ENCODE results near the gene AGPAT4. TPM values are rescaled to one million over a fixed set of nuclear protein-coding genes. Genes with fewer than 3 reads are reported as not detected.
"Not testable (repeated sequence)": the region's sequence is repeated elsewhere in the genome, so short reads cannot be mapped to it uniquely, and the experiment has no call there.

Gene AGPAT4
- polyA plus RNA-seq, 3 donors = 6.4 to 15.8 (median 6.9) TPM

GRCh38 chr6:161226009-161226964 is 47.6 kb downstream of the AGPAT4 start:
- 45% methylated on average over 5 of the region's 8 CpGs for WGBS (ENCODE audit: insufficient coverage)
- H3K9me3 Mint-ChIP-seq = peaks cover 0 to 4% (median 2%) of the 10 kb centered on the region in 7 donors

GRCh38 chr6:161225681-161226008 is 48.2 kb downstream of the AGPAT4 start:
- Histone ChIP-seq H3K4me3 (replicated peaks in 1 of 3; ENCODE audit: low read depth in 2 of 3, low read length in 3 of 3) (no peak overlapping the region), H3K4me2 (replicated peaks; ENCODE audit: extremely low read depth, low read length, poor library complexity, severe bottlenecking) (no peak overlapping the region), H3K9me3 (replicated peaks in 1 of 2; ENCODE audit: control insufficient read depth in 1 of 2, insufficient read depth in 1 of 2, low read length in 2 of 2) (no peaks in the 10 kb centered on the region), H3K36me3 (replicated peaks in 1 of 2; ENCODE audit: control insufficient read depth in 1 of 2, insufficient read depth in 2 of 2, low read length in 2 of 2) (peaks cover 0 to 3% of the 10 kb centered on the region in 2 donors), H3K4me1 (ENCODE audit: control insufficient read depth in 1 of 2, insufficient read depth in 2 of 2, low read length in 2 of 2) (peaks cover 10 to 12% of the 10 kb centered on the region in 2 donors), H3K27me3 (ENCODE audit: control insufficient read depth in 2 of 2, insufficient read depth in 2 of 2, low read length in 2 of 2) (no peaks in the 10 kb centered on the region), H2AFZ (ENCODE audit: insufficient read depth, low read depth, low read length, poor library complexity, severe bottlenecking) (no peak overlapping the region), H4K20me1 (ENCODE audit: insufficient read depth, low read length) (peaks cover 6% of the 10 kb centered on the region), H3K27ac (ENCODE audit: low read depth in 1 of 2, low read length in 2 of 2) (no peak overlapping the region), H3K79me2 (ENCODE audit: insufficient read depth, low read length) (no peaks in the 10 kb centered on the region), H3K9ac (ENCODE audit: insufficient read depth, low read length, poor library complexity, severe bottlenecking) (no peak overlapping the region)
- peak overlapping the region in 2 of 7 donors; percentile 14 to 82 for H3K27ac Mint-ChIP-seq
- H3K9me3 Mint-ChIP-seq = peaks cover 0 to 4% (median 2%) of the 10 kb centered on the region in 7 donors
- no peak for DNase-seq
- peaks cover 29% of the 10 kb centered on the region for H3K4me1 Mint-ChIP-seq
- 42% methylated on average over 4 of the region's 8 CpGs for WGBS (ENCODE audit: insufficient coverage)
- TF ChIP-seq CTCF (IDR thresholded peaks at IDR 0.05) = no peak
- peaks cover 0 to 1% (median 0%) of the 10 kb centered on the region in 3 donors for H3K27me3 Mint-ChIP-seq (ENCODE audit: low read depth in 3 of 3)
- intact Hi-C loops (cut with micrococcal nuclease) = no loop called here
- H3K36me3 Mint-ChIP-seq = peaks cover 12 to 19% of the 10 kb centered on the region in 2 donors
- H3K4me3 Mint-ChIP-seq = no peak overlapping the region

More at GRCh38 chr6:161226009-161226964, 47.6 kb downstream of the AGPAT4 start:
- H3K4me1 Mint-ChIP-seq = peaks cover 29% of the 10 kb centered on the region
- Histone ChIP-seq H3K27me3 (ENCODE audit: control insufficient read depth in 2 of 2, insufficient read depth in 2 of 2, low read length in 2 of 2) (no peaks in the 10 kb centered on the region), H3K4me1 (ENCODE audit: control insufficient read depth in 1 of 2, insufficient read depth in 2 of 2, low read length in 2 of 2) (peaks cover 10 to 12% of the 10 kb centered on the region in 2 donors), H2AFZ (ENCODE audit: insufficient read depth, low read depth, low read length, poor library complexity, severe bottlenecking) (no peak overlapping the region), H3K9me3 (replicated peaks in 1 of 2; ENCODE audit: control insufficient read depth in 1 of 2, insufficient read depth in 1 of 2, low read length in 2 of 2) (no peaks in the 10 kb centered on the region), H4K20me1 (ENCODE audit: insufficient read depth, low read length) (peaks cover 6% of the 10 kb centered on the region), H3K36me3 (replicated peaks in 1 of 2; ENCODE audit: control insufficient read depth in 1 of 2, insufficient read depth in 2 of 2, low read length in 2 of 2) (peaks cover 0 to 7% of the 10 kb centered on the region in 2 donors), H3K4me3 (replicated peaks in 1 of 3; ENCODE audit: low read depth in 2 of 3, low read length in 3 of 3) (no peak overlapping the region), H3K9ac (ENCODE audit: insufficient read depth, low read length, poor library complexity, severe bottlenecking) (no peak overlapping the region), H3K27ac (ENCODE audit: low read depth in 1 of 2, low read length in 2 of 2) (peak overlapping the region in 1 of 2 donors; percentile 6), H3K79me2 (ENCODE audit: insufficient read depth, low read length) (no peaks in the 10 kb centered on the region), H3K4me2 (replicated peaks; ENCODE audit: extremely low read depth, low read length, poor library complexity, severe bottlenecking) (no peak overlapping the region)
- peaks cover 16 to 22% of the 10 kb centered on the region in 2 donors for H3K36me3 Mint-ChIP-seq
- TF ChIP-seq CTCF (IDR thresholded peaks at IDR 0.05) = no peak
- DNase-seq = no peak
- H3K27ac Mint-ChIP-seq = peak overlapping the region; percentile 26 to 82 (median 76)
- peak overlapping the region in 1 of 2 donors; percentile 19 for H3K4me3 Mint-ChIP-seq
- no peaks in the 10 kb centered on the region for H3K27me3 Mint-ChIP-seq (ENCODE audit: low read depth in 3 of 3)
- intact Hi-C loops (cut with micrococcal nuclease) = no loop called here

GRCh38 chr6:161224951-161225680 is 48.7 kb downstream of the AGPAT4 start:
- peaks cover 10 to 12% of the 10 kb centered on the region in 2 donors for H3K4me1 ChIP-seq (ENCODE audit: control insufficient read depth in 1 of 2, insufficient read depth in 2 of 2, low read length in 2 of 2)
- H3K9me3 Mint-ChIP-seq; H3K27me3 Mint-ChIP-seq (ENCODE audit: low read depth in 3 of 3); H3K27ac ChIP-seq (ENCODE audit: low read depth in 1 of 2, low read length in 2 of 2); intact Hi-C loops (cut with micrococcal nuclease); H3K9me3 ChIP-seq (replicated peaks in 1 of 2; ENCODE audit: control insufficient read depth in 1 of 2, insufficient read depth in 1 of 2, low read length in 2 of 2); H3K4me2 ChIP-seq (replicated peaks; ENCODE audit: extremely low read depth, low read length, poor library complexity, severe bottlenecking); H2AFZ ChIP-seq (ENCODE audit: insufficient read depth, low read depth, low read length, poor library complexity, severe bottlenecking); H3K27me3 ChIP-seq (ENCODE audit: control insufficient read depth in 2 of 2, insufficient read depth in 2 of 2, low read length in 2 of 2); DNase-seq; H3K4me3 ChIP-seq (replicated peaks in 1 of 3; ENCODE audit: low read depth in 2 of 3, low read length in 3 of 3); H4K20me1 ChIP-seq (ENCODE audit: insufficient read depth, low read length); H3K36me3 ChIP-seq (replicated peaks in 1 of 2; ENCODE audit: control insufficient read depth in 1 of 2, insufficient read depth in 2 of 2, low read length in 2 of 2); H3K4me3 Mint-ChIP-seq; H3K9ac ChIP-seq (ENCODE audit: insufficient read depth, low read length, poor library complexity, severe bottlenecking); H3K79me2 ChIP-seq (ENCODE audit: insufficient read depth, low read length): not testable (repeated sequence)
- H3K36me3 Mint-ChIP-seq = peaks cover 12 to 19% of the 10 kb centered on the region in 2 donors
- 96% methylated on average over 13 of the region's 16 CpGs for WGBS (ENCODE audit: insufficient coverage)
- peak overlapping the region in 1 of 7 donors; percentile 2 for H3K27ac Mint-ChIP-seq
- H3K4me1 Mint-ChIP-seq = peaks cover 29% of the 10 kb centered on the region
